HCT116 (cell line): ENCODE results near the gene SMAD7. TPM values are rescaled to one million over a fixed set of nuclear protein-coding genes. Genes with fewer than 3 reads are reported as not detected.

Source experiments
- ATAC-seq: fragments of 200-7000 bp; cut with Tn5 transposase; 2 replicates; pipeline ENCODE4 v1.9.1; 2020; ENCODE audit warnings: mild to moderate bottlenecking, moderate library complexity
- BruUV-seq: library from RNA; stranded (reverse); fragments of 400-500 nt; replicated peaks from 2 replicates; lab custom pipeline; 2021; lab: Mats Ljungman, UMichigan
- CTCF ChIA-PET: fragments of 300-600 bp; sonication (Branson Sonifier 250); formaldehyde crosslinking; loops from one replicate; lab custom pipeline; 2021; ENCODE audit warnings: antibody characterized with exemption; lab: Charles Lee
- POLR2A ChIA-PET: fragments of 300-600, 350-600 bp; sonication (Branson Sonifier 250); formaldehyde crosslinking; loops from one replicate; lab custom pipeline; 2021; ENCODE audit warnings: antibody characterized with exemption; lab: Charles Lee
- RAD21 ChIA-PET, 2 experiments: fragments of 300-600 bp; sonication (Branson Sonifier 250); formaldehyde crosslinking; loops; one replicate each; lab custom pipeline; 2023; ENCODE audit warnings: low total read pairs in 2 of 2; ENCODE audit not compliant: uncharacterized antibody in 2 of 2, unreplicated experiment in 2 of 2, low non-redundant PET in 1 of 2; lab: Charles Lee
- DNase-seq: peaks from one replicate; pipeline ENCODE4 v3.0.0-alpha.2; 2010; ENCODE audit warnings: low read depth, low spot score
- H2AFZ ChIP-seq: fragments of 200-600 bp; shearing (Covaris generic), sonication (generic); 2 replicates; pipeline ENCODE4 v1.6.1; 2017; ENCODE audit warnings: low read depth, mixed run types, mixed read lengths, antibody characterized with exemption, low read length; ENCODE audit not compliant: poor library complexity, severe bottlenecking
- H3K27ac ChIP-seq: 2 replicates; pipeline ENCODE4 v1.5.1; 2012; ENCODE audit warnings: low read depth, low read length
- H3K27me3 ChIP-seq: fragments of 200-600 bp; sonication (generic); 2 replicates; pipeline ENCODE4 v1.6.1; 2016; ENCODE audit warnings: mixed run types, low read length, mixed read lengths; ENCODE audit not compliant: insufficient read depth
- H3K36me3 ChIP-seq, 2 experiments: fragments of 200-500 bp in 1 of 2; fragments of 200-600 bp in 1 of 2; sonication (Bioruptor generic) in 1 of 2; sonication (generic) in 1 of 2; 2 replicates each; pipeline versions ENCODE4 v1.5.1 to v1.6.1; 2014 to 2016; ENCODE audit warnings: low read length in 2 of 2, inconsistent platforms in 1 of 2, mixed read lengths in 1 of 2, mixed run types in 1 of 2; ENCODE audit not compliant: insufficient read depth in 2 of 2, control insufficient read depth in 1 of 2
- H3K4me1 ChIP-seq, 2 experiments: fragments of 200-600 bp in 1 of 2; sonication (generic) in 1 of 2; 2 replicates each; pipeline versions ENCODE4 v1.5.1 to v1.6.1; 2012 to 2017; ENCODE audit warnings: low read length in 2 of 2, inconsistent platforms in 1 of 2, mild to moderate bottlenecking in 1 of 2, mixed read lengths in 1 of 2, mixed run types in 1 of 2, moderate library complexity in 1 of 2; ENCODE audit not compliant: insufficient read depth in 2 of 2, control insufficient read depth in 1 of 2
- H3K4me2 ChIP-seq: fragments of 200-600 bp; sonication (generic); 2 replicates; pipeline ENCODE4 v1.6.1; 2017; ENCODE audit warnings: mixed run types, low read length, mixed read lengths
- H3K4me3 ChIP-seq, 2 experiments: fragments of 200-600 bp in 1 of 2; sonication (generic) in 1 of 2; replicated peaks in 1 of 2; 2 replicates each; pipeline ENCODE4 v1.5.1; 2011 to 2016; ENCODE audit warnings: low read length in 2 of 2, control low read depth in 1 of 2, low read depth in 1 of 2, mild to moderate bottlenecking in 1 of 2, mixed read lengths in 1 of 2, mixed run types in 1 of 2
- H3K79me2 ChIP-seq: fragments of 200-600 bp; sonication (generic); 2 replicates; pipeline ENCODE4 v1.6.1; 2017; ENCODE audit warnings: mild to moderate bottlenecking, mixed run types, low read length, moderate library complexity, mixed read lengths; ENCODE audit not compliant: insufficient read depth
- H3K9ac ChIP-seq: fragments of 200-600 bp; sonication (generic); 2 replicates; pipeline ENCODE4 v1.6.1; 2016; ENCODE audit warnings: low read length, mixed read lengths
- H3K9me2 ChIP-seq: fragments of 200-600 bp; sonication (generic), shearing (Covaris generic); 2 replicates; pipeline ENCODE4 v1.6.1; 2017; ENCODE audit warnings: mixed run types, mild to moderate bottlenecking, moderate library complexity; ENCODE audit not compliant: insufficient read depth
- H3K9me3 ChIP-seq, 2 experiments: fragments of 200-500 bp in 1 of 2; fragments of 200-600 bp in 1 of 2; sonication (Bioruptor generic) in 1 of 2; sonication (generic) in 1 of 2; 2 replicates each; pipeline ENCODE4 v1.6.1; 2014 to 2017; ENCODE audit warnings: low read length in 2 of 2, mixed read lengths in 2 of 2, inconsistent platforms in 1 of 2, low read depth in 1 of 2, mild to moderate bottlenecking in 1 of 2, mixed run types in 1 of 2, moderate library complexity in 1 of 2; ENCODE audit not compliant: control insufficient read depth in 1 of 2, insufficient read depth in 1 of 2
- H4K20me1 ChIP-seq: fragments of 200-600 bp; sonication (generic), shearing (Covaris generic); 2 replicates; pipeline ENCODE4 v1.6.1; 2017; ENCODE audit warnings: mixed run types, mild to moderate bottlenecking, moderate library complexity; ENCODE audit not compliant: insufficient read depth
- CBX3 ChIP-seq: IDR thresholded peaks from 2 replicates; pipeline ENCODE4 v1.6.1; 2012; ENCODE audit warnings: low read depth
- CEBPB ChIP-seq: IDR thresholded peaks from 2 replicates; pipeline ENCODE4 v1.6.1; 2012; ENCODE audit warnings: low read depth
- EGR1 ChIP-seq: IDR thresholded peaks from 2 replicates; pipeline ENCODE4 v1.6.1; 2012; ENCODE audit warnings: low read depth
- ELF1 ChIP-seq: IDR thresholded peaks from 2 replicates; pipeline ENCODE4 v1.6.1; 2012; ENCODE audit warnings: low read depth, borderline replicate concordance
- EZH2 ChIP-seq: fragments of 200-600 bp; sonication (generic); IDR thresholded peaks from 2 replicates; pipeline ENCODE4 v1.6.1; 2017; ENCODE audit warnings: antibody characterized with exemption, mixed run types
- FOSL1 ChIP-seq: IDR thresholded peaks from 2 replicates; pipeline ENCODE4 v1.6.1; 2012; ENCODE audit warnings: low read depth
- MAX ChIP-seq: IDR thresholded peaks from 2 replicates; pipeline ENCODE4 v1.6.1; 2012
- POLR2A ChIP-seq: IDR thresholded peaks from 2 replicates; pipeline ENCODE4 v1.7.0; 2011; ENCODE audit warnings: borderline replicate concordance; ENCODE audit not compliant: insufficient read depth, insufficient read length; ENCODE audit errors: extremely low read depth
- POLR2AphosphoS5 ChIP-seq: IDR thresholded peaks from 2 replicates; pipeline ENCODE4 v1.6.1; 2011; ENCODE audit warnings: mild to moderate bottlenecking, low read depth, low read length, moderate library complexity
- RAD21 ChIP-seq: IDR thresholded peaks from 2 replicates; pipeline ENCODE4 v1.6.1; 2012; ENCODE audit warnings: low read depth, mild to moderate bottlenecking
- REST ChIP-seq: IDR thresholded peaks from 2 replicates; pipeline ENCODE4 v1.6.1; 2012; ENCODE audit warnings: low read depth
- SP1 ChIP-seq: IDR thresholded peaks from 2 replicates; pipeline ENCODE4 v1.6.1; 2012; ENCODE audit warnings: low read depth
- TCF7L2 ChIP-seq: IDR thresholded peaks from 2 replicates; pipeline ENCODE4 v1.7.0; 2011; ENCODE audit warnings: borderline replicate concordance, inconsistent platforms; ENCODE audit not compliant: insufficient read depth, insufficient read length; ENCODE audit errors: extremely low read depth
- YY1 ChIP-seq: IDR thresholded peaks from 2 replicates; pipeline ENCODE4 v1.6.1; 2011; ENCODE audit warnings: low read length, low read depth, moderate library complexity, mild to moderate bottlenecking; ENCODE audit not compliant: insufficient replicate concordance; ENCODE audit errors: extremely low read depth
- ZBTB33 ChIP-seq: IDR thresholded peaks from 2 replicates; pipeline ENCODE4 v1.6.1; 2011; ENCODE audit warnings: mild to moderate bottlenecking, low read length, moderate library complexity; ENCODE audit not compliant: insufficient replicate concordance; ENCODE audit errors: extremely low read depth
- ZFX ChIP-seq: fragments of 450-650 bp; IDR thresholded peaks from 2 replicates; pipeline ENCODE4 v1.6.1; 2017
- ZNF274 ChIP-seq: fragments of 200-500 bp; sonication (Bioruptor generic); IDR thresholded peaks from 2 replicates; pipeline ENCODE4 v1.6.1; 2014; ENCODE audit warnings: mild to moderate bottlenecking, low read depth, low read length, inconsistent platforms
- intact Hi-C: fragments of 100-400 bp; cut with micrococcal nuclease; formaldehyde crosslinking; loops from 2 replicates; pipeline ENCODE4 v1.10.0; 2022
- total RNA-seq: library from RNA; stranded (reverse); gene quantifications from one replicate; pipeline ENCODE4 v1.2.1, GENCODE V29; 2021; ENCODE audit not compliant: unreplicated experiment
- TF ChIP-seq, protein P1 (sequence below), 3 experiments: fragments of 200-600 bp in 1 of 3; sonication (generic) in 1 of 3; IDR thresholded peaks in 2 of 3; conservative IDR thresholded peaks in 1 of 3; 2 replicates each; pipeline ENCODE4 v1.5.1; 2012 to 2017; ENCODE audit warnings: low read depth in 2 of 3, low read length in 2 of 3, antibody characterized with exemption in 1 of 3, borderline replicate concordance in 1 of 3, control low read depth in 1 of 3, mild to moderate bottlenecking in 1 of 3, mixed read lengths in 1 of 3, mixed run types in 1 of 3, moderate library complexity in 1 of 3; ENCODE audit not compliant: insufficient read depth in 1 of 3
- TF ChIP-seq, protein P2 (sequence below): IDR thresholded peaks from 2 replicates; pipeline ENCODE4 v1.6.1; 2012

Gene SMAD7
- total RNA-seq, 1 experiment from 2014 or later: 7.2 TPM

DNA sequence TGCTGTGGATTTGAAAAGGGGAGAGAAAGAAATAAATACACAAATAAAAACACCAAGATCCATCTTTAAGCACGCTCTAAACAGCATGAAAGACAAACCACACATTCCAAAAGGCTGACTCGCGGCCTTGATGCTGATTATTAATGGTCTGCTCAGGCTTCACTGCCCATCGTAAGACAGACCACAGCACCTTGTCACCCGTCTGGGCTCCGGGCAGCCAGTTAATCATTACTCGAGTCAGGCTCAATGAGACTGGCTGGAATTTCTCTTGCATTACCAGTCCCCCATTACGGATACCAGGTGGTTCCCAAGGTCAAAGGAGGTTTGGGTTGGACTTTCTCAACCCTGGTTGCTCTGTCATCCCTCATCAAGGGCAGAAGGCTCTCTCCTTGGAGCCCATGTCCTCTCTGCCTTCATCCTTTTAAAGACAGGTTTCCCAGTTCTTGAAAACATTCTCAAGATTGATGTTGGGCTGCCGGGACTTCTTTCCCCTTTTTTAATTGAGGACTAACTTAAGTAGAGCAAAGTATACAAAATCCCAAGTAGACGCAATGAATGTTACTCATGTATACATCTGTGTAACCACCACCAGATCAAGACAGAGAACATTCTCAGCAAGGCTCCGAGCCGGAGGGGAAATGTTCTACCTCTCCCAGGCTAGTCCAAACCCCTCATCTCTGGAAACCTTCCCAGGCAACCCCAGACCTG is 8.1 kb downstream of the SMAD7 start:
- no peaks in the 10 kb centered on the region for H3K36me3 ChIP-seq
- peaks cover 87 to 98% of the 10 kb centered on the region in 2 experiments for H3K4me1 ChIP-seq
- ChIA-PET CTCF (no interaction called here), RAD21 (no interaction called here), POLR2A (no interaction called here)
- no peak overlapping the region for H2AFZ ChIP-seq
- peaks cover 37% of the 10 kb centered on the region; the same call in 1 of the 2 replicates for H3K27me3 ChIP-seq
- peak overlapping the region; percentile 35; the same call in 1 of the 2 replicates for H3K27ac ChIP-seq
- peaks cover 3% of the 10 kb centered on the region; the same call in 1 of the 2 replicates for H4K20me1 ChIP-seq
- H3K79me2 ChIP-seq: peaks cover 14% of the 10 kb centered on the region
- H3K9me3 ChIP-seq: no peaks in the 10 kb centered on the region
- H3K4me2 ChIP-seq: peak overlapping the region; percentile 66
- H3K4me3 ChIP-seq: peak overlapping the region in 1 of 2 experiments; percentile 27; a peak in 2 of 4 replicates
- no TSS peak for BruUV-seq
- peak; percentile 84 for ATAC-seq
- peak; percentile 91 for DNase-seq
- no peaks in the 10 kb centered on the region for H3K9me2 ChIP-seq
- peak overlapping the region; percentile 45 for H3K9ac ChIP-seq
- intact Hi-C loops: loop anchor here (5.0 to 10.0 kb wide), 4 partner anchors 55 to 268 kb away; no protein-coding TSS in a partner anchor
- TF ChIP-seq REST (no peak), FOSL1 (no peak), MAX (no peak), ELF1 (no peak), ZFX (no peak), YY1 (peak; percentile 16), EGR1 (no peak), CBX3 (no peak), CEBPB (no peak), EZH2 (no peak), ZBTB33 (peak; percentile 39), TCF7L2 (peak; percentile 88), RAD21 (no peak), POLR2A (no peak), ZNF274 (no peak), SP1 (no peak), POLR2AphosphoS5 (peak; percentile 70)
- TF ChIP-seq, protein P1, sequence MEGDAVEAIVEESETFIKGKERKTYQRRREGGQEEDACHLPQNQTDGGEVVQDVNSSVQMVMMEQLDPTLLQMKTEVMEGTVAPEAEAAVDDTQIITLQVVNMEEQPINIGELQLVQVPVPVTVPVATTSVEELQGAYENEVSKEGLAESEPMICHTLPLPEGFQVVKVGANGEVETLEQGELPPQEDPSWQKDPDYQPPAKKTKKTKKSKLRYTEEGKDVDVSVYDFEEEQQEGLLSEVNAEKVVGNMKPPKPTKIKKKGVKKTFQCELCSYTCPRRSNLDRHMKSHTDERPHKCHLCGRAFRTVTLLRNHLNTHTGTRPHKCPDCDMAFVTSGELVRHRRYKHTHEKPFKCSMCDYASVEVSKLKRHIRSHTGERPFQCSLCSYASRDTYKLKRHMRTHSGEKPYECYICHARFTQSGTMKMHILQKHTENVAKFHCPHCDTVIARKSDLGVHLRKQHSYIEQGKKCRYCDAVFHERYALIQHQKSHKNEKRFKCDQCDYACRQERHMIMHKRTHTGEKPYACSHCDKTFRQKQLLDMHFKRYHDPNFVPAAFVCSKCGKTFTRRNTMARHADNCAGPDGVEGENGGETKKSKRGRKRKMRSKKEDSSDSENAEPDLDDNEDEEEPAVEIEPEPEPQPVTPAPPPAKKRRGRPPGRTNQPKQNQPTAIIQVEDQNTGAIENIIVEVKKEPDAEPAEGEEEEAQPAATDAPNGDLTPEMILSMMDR (IDR thresholded peaks at IDR 0.05 in 2 of 3, conservative IDR thresholded peaks at IDR 0.05 in 1 of 3; ENCODE audit: borderline replicate concordance in 1 of 3, insufficient read depth in 1 of 3, low read depth in 2 of 3, low read length in 2 of 3): no peak
- TF ChIP-seq, protein P2, sequence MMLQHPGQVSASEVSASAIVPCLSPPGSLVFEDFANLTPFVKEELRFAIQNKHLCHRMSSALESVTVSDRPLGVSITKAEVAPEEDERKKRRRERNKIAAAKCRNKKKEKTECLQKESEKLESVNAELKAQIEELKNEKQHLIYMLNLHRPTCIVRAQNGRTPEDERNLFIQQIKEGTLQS: no peak
